Fibroblast of the aortic adventitia (primary cell): ENCODE results near the gene DHRS12. TPM values are rescaled to one million over a fixed set of nuclear protein-coding genes. Genes with fewer than 3 reads are reported as not detected.

Source experiments
- DNase-seq: peaks from one replicate; pipeline ENCODE4 v3.0.0-alpha.2; 2010; ENCODE audit warnings: low read depth
- H3K4me3 ChIP-seq: 2 replicates; pipeline ENCODE4 v1.5.1; 2011; ENCODE audit warnings: low read depth, mild to moderate bottlenecking, control low read depth, low read length, moderate library complexity
- total RNA-seq: library from RNA; depleted of rRNA; stranded (reverse); fragments of >200 nt; gene quantifications from 2 replicates; pipeline ENCODE4 v1.2.3, GENCODE V29; 2012; ENCODE audit warnings: low replicate concordance
- TF ChIP-seq, protein P1 (sequence below): IDR thresholded peaks from 2 replicates; pipeline ENCODE4 v1.5.1; 2011; ENCODE audit warnings: mild to moderate bottlenecking, low read length, control low read depth, inconsistent platforms; ENCODE audit not compliant: insufficient read depth

DHRS12 gene
- total RNA-seq, 1 donor, result 3.8 TPM

DNA sequence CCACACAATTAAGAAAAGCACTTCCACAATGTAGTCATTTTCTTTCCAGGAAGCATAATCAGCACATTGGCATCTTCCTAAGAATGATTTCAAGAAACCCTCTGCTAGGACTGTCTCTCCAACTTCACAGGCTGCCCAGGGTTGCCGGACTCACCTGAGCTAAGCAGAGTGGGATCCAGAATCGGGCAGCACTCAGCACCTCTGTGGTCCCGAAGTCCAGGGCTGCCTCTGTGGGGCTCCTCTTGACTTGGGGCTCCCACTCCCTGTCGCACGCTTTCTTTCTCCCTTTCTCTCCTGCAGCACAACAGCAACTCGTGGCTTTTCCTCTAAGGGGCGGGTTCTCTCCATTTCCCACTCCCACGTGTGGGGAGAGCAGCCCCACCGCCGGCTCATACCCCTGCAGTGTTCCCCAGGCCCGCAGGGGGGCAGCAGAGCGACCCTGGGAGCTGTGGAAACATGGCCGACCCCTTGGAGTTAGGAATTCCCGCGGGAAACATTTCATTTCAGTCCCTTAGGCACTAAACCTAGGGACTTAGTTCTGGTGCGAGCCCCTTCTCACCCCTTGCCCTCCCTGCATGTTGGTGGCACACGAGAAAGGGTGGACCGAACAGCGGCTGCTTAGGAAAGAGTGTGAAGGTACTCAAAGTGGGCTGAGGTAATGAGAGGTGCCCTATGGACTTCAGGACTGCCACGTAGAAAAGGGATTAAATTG is 41.1 kb upstream of the DHRS12 start, which contains the start of gene TMEM272:
Gene TMEM272, minus strand, starts transcription at position 316 of the 712 bp plus-strand sequence. CDS start 6,647 bp downstream, outside the sequence.
- TF ChIP-seq, protein P1, sequence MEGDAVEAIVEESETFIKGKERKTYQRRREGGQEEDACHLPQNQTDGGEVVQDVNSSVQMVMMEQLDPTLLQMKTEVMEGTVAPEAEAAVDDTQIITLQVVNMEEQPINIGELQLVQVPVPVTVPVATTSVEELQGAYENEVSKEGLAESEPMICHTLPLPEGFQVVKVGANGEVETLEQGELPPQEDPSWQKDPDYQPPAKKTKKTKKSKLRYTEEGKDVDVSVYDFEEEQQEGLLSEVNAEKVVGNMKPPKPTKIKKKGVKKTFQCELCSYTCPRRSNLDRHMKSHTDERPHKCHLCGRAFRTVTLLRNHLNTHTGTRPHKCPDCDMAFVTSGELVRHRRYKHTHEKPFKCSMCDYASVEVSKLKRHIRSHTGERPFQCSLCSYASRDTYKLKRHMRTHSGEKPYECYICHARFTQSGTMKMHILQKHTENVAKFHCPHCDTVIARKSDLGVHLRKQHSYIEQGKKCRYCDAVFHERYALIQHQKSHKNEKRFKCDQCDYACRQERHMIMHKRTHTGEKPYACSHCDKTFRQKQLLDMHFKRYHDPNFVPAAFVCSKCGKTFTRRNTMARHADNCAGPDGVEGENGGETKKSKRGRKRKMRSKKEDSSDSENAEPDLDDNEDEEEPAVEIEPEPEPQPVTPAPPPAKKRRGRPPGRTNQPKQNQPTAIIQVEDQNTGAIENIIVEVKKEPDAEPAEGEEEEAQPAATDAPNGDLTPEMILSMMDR, result peak; percentile 88
- H3K4me3 ChIP-seq, result no peak within 1 kb of the TSS
- DNase-seq, result peak; percentile 22

DNA sequence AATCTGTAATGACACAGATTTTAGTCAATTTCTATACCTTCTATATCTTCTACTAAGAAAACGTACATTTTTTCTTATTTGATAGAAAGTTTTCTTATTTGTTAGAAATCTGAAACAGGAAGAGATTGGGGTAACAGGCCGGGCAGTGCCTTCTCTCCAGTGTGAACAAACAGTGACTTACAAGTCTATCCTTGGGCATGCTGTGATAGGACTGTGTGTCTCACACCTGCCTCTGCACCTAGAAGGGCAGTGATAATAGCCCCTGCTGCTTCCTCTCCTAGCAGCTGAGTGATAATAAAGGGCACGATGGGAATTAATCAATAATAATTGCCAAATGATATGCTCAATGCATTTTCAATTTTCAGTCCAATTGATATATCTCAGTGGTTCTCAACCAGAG is 39.6 kb upstream of the DHRS12 start:
- DNase-seq, result no peak

DNA sequence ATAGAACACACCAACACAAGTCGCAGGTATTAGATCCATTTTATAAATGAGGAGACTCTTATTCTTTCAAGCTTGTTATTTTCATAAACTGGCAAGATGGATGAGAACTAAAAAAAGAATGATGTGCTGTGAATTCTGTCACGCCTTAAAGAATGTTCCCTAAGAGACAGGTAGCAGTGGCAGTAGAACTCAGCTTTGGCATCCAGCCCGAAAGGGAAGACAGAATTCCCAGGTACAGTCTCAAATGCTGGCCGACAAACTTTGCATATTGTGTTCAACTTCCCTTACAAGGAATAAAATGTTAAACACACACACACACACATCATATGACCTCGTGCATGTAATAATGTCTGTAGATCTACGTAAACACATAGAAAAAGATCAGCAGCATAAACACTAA is 37.8 kb upstream of the DHRS12 start:
- TF ChIP-seq, protein P1, result no peak
- no peak overlapping the region for H3K4me3 ChIP-seq
- no peak for DNase-seq

More for the DNA sequence above, 39.6 kb upstream of the DHRS12 start:
- TF ChIP-seq, protein P1, result no peak
- H3K4me3 ChIP-seq, result no peak overlapping the region

- no peak overlapping the region for H3K4me3 ChIP-seq
- TF ChIP-seq, protein P1, result no peak
- no peak for DNase-seq
Observed at GRCh38 chr13:51840917-51841316, 37.0 kb upstream of the DHRS12 start.

DNA sequence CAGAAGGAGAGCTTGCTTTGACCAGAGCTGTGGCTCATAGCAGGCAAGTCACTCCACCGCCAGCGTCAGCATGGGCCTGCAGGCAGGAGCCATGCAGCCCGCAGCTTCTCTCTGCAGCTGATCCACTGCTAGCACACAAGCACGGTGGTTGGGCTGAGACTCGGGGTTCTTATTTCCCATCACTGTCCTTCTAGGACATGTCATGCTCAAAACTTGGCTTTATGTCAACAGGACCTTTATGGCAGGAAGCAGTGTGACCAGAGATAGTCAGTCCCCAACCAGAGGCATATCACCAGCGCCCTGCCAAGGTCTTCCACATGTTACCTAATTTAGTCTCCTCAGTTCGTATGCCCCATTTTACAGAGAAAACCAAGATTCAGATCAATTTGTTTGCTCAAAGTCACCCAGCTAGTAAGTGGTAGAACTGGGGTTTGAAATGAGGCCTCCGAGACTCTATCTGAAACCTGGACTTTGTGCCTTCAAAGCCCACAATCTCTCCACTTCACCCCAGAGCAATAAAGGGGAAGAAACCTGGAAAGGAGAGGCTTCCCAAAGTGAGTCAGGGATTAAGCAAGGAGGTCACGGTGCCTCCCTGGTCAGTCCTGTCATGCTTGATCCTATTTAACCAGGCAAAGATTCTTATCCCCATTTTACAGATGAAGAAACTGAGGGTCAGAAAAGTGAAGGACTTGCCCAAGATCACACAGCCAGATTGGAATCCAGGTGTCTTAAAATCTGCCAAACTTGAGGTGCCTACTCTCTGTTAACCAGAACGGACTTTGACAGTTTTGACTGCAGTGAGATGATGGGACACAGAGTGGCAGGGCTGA is 36.0 kb upstream of the DHRS12 start:
- TF ChIP-seq, protein P1, result no peak
- no peak for DNase-seq
- H3K4me3 ChIP-seq, result no peak overlapping the region

DNA sequence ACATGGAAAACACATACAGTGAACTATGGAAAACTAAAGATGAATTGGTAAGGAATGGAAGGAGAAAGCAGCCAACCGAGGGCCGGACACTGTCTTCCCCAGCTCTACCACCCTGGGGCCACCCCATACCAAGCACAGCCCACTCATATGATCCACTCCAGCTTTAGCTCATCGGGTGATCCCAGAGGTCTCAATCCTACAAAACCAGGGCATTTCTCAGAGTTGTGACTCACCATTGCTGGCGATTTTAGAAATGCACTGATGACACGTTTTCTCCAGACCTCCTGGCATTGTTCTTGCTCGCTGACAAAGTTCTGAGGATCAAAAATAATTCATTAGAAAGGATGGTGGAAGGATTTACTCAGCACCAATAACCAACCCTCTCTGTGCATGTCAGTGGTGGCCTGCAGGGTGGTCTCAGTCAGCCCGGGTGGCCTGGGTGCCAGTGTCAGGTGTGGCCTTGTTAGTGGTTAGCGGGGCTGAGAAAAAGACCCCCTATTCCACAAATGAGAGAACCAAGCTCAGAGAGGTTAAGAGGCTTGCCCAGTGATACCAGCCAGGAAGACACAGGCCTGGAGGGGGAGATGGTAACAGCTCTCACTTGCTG is 34.4 kb upstream of the DHRS12 start:
- TF ChIP-seq, protein P1, result no peak
- DNase-seq, result peak; percentile 65
- H3K4me3 ChIP-seq, result no peak overlapping the region
